HPDE6-E6E7 (cell line): ENCODE measurements around the gene ILDR1.

Source experiments
- DNase-seq: peaks from one replicate; pipeline ENCODE4 v3.0.0; 2011; ENCODE audit warnings: missing footprints; ENCODE audit errors: extremely low spot score

Gene ILDR1

GRCh38 chr3:122019493-122019892 is 2.6 kb downstream of the ILDR1 start:
- DNase-seq, result no peak

- no peak for DNase-seq
Measured at GRCh38 chr3:122014741-122015140, 7.3 kb downstream of the ILDR1 start.

DNA sequence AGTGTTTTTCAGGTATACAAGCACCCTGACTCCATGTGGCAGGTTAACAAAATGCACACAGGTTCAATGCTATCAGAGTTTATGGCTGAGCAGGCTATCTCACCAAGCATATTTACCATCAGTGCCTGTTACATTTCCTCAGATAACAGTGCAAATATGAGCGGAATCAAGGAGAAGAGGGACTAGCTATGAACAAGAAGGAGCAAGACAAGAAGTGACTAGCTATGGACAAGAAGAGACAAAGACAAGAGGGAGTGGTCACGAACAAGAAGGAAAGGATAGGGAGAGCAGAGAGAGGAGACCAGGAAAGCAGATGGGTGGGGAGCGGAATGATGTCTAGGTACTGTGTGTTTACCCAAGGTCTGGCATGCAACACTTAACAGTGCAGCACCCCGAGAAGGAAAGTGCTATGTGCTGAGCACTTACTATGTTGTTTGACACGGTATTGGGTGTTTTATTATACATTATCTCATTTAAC is 8.6 kb downstream of the ILDR1 start:
- no peak for DNase-seq

DNA sequence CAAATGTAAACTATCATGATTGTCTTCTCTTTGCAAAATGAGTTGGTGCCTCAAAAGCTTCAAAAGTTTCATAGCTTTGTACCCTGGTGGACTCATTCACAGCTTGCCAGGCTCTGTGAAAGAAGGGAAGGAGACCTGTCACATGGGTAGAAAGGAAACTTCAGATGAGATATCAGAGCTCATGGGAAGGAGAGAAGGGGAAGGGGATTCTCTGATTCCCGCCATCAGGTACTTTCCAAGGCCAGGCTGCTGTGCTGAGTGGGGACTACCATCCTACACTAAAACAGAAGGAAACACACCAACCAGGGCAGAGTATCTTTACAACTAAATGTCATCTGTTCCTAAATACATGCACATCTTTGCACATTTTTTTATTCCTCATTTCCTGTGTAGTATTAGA is 9.2 kb downstream of the ILDR1 start:
- DNase-seq, result no peak

- no peak for DNase-seq
Measured at GRCh38 chr3:122011396-122011795, 10.7 kb downstream of the ILDR1 start.

DNA sequence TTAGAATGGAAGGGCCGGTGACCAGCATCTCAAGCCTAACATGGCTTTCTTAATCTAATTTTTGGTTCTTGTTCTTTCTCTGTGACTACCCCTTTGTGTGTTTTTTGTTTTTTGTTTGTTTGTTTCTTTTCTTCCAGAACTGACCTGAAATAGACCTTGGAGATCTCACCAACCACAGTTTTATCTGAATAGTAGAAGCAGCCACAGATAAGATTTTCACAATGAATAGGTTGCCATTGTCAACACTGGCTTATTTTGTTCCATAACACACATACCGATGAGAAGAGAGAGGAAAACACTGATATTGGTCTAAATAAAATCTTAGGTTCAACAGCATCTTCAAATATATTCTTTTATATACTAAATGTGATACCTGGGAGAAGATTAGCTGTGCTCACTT is 11.5 kb downstream of the ILDR1 start:
- DNase-seq, result no peak

- DNase-seq, result no peak
Measured at GRCh38 chr3:122008166-122008565, 13.9 kb downstream of the ILDR1 start.

DNA sequence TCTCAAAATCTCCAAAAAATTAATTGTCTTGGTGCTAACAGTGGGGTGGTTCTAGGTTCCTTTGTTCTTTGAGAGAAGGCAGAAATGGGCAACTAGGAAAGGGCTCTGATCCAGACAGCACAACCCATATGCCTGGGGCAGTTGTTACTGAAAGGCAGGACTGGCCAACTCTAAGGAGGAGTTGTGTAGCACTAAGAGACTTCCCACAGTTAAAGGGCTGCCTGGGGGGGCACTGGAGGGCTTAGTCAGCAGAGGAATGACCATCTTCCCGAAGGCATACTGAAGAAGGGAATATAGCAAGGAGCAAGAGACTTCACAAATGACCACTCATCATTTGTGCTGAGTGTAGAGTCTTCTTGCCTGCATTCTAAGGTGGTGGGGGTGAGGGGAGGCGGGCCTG is 15.8 kb downstream of the ILDR1 start:
- no peak for DNase-seq

- DNase-seq, result no peak
Measured at GRCh38 chr3:122004991-122005565, 17.0 kb downstream of the ILDR1 start.

- no peak for DNase-seq
Measured at GRCh38 chr3:122004107-122004506, 17.9 kb downstream of the ILDR1 start.

DNA sequence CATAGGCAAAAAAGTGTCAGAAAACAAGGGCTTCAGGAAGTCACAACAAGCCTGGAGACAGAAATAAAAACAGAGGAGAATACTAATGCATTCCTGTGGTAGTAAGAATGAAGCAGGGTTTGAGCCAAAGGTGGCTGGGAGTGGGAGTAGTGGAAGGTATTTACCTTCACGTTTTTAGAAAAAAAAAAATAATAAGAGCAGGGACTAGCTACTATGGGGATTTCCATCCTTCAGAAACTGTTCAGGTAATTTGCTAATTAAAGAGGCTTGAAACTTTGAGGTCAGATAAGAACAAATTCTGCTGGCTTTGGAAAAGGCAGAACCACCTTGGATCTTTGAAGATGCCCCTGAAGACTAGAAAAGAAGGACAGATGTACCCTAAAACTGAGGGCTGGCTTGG is 18.4 kb downstream of the ILDR1 start:
- DNase-seq, result no peak

DNA sequence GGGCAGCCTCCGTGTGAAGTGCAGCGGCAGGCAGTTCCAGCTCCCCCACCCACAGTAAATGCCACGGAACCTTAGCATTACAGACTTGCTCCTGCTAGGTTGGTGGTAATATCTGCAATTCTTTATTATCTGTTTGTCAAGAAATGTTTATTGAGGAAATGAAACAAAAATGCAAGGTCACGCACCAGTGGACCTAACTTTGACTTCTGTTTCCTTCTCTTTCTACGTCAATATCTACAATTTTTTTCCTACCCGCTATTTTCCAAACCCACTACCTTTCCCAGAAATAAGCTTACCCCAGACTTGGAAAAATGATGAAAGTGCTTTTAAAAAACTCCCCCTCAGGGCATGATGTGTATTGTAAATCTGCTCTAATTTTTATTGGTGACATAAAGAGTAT is 18.9 kb downstream of the ILDR1 start:
- DNase-seq, result no peak

DNA sequence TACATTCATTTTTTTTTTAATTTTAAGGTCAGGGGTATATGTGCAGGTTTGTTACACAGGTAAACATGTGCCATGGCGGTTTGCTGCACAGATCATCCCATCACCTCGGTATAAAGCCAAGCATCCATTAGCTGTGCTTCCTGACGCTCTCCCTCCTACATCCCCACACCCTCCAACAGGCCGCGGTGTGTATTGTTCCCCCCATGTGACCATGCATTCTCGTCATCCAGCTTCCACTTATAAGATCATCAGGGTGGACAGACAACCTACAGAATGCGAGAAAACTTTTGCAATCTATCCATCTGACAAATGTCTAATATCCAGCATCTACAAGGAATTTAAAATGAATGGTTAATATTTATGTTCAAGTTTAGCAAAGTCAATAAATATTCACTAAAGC is 19.4 kb downstream of the ILDR1 start:
- no peak for DNase-seq

- no peak for DNase-seq
Measured at GRCh38 chr3:122001892-122002291, 20.2 kb downstream of the ILDR1 start.

DNA sequence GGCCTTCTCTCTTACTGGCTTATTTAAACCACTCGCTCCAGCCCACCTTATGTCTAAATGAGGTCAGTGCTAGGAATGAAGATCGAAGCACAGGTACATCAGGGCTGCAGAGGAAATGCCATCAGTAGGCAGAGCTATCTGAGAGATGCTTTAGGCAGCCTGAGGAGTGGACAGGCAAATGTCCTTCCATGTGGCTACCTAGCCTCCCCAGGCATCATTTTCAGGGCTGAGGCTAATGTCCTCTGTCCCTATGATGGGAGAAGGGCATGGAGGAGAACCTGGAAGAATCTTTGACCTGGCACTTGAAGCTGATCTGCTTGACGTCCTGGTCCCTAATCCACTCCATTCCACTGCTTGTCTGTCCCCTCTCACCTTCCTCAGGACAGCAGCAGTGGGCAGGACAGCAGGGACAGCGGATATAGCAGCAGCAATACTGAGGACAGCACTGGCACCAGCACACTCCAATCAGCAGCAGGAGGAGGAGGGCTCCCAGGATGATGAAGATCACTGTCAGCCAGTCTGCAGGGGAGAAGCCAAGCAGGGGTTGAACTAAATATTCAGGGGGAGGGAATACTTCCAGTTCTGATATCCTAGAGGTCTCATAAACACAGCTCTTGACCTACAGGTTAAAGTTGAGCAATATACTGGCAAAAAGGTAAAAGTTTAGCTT is 21.0 kb downstream of the ILDR1 start:
- no peak for DNase-seq

DNA sequence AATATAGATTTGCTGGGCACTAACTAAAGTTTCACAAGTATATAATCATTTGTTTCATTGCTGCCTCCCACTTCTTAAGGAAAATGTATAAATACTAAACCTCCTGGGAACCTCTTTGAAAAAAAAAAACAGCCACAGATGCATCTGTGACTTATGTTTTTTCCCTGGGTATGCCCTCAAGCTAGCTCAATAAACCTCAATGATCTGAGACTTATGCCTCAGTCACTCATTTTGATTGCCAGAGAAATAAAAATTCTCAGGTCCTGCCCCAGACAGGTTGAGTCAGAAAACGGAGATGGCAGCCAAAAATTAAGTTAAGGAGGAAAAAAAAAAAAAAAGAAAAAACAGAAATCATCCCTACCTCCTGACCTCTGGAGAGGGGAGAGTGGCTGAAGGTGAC is 22.1 kb downstream of the ILDR1 start:
- no peak for DNase-seq

- no peak for DNase-seq
Measured at GRCh38 chr3:121998611-121999473, 23.2 kb downstream of the ILDR1 start.

- DNase-seq, result no peak
Measured at GRCh38 chr3:121998030-121998580, 23.9 kb downstream of the ILDR1 start.

DNA sequence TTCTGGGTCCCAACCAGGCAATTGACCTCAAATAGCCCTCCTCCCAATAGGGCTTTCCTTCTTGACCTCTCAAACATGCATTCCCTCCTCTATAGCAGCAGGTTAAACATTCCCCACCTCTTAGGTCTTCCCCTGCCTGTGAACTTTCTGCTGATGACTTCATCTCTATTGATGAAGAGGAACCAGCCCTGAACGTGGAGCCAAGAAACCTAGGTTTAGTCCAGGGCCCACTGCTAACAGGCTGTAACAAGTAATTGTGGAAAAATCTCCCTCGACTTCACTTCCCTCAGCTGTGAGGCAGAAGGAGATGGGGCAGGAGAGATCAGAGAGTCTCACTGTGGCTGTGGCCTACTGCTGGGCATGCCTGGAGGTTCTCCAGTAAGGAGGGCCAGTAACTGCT is 24.7 kb downstream of the ILDR1 start:
- no peak for DNase-seq

- no peak for DNase-seq
Measured at GRCh38 chr3:121996441-121996840, 25.6 kb downstream of the ILDR1 start.

DNA sequence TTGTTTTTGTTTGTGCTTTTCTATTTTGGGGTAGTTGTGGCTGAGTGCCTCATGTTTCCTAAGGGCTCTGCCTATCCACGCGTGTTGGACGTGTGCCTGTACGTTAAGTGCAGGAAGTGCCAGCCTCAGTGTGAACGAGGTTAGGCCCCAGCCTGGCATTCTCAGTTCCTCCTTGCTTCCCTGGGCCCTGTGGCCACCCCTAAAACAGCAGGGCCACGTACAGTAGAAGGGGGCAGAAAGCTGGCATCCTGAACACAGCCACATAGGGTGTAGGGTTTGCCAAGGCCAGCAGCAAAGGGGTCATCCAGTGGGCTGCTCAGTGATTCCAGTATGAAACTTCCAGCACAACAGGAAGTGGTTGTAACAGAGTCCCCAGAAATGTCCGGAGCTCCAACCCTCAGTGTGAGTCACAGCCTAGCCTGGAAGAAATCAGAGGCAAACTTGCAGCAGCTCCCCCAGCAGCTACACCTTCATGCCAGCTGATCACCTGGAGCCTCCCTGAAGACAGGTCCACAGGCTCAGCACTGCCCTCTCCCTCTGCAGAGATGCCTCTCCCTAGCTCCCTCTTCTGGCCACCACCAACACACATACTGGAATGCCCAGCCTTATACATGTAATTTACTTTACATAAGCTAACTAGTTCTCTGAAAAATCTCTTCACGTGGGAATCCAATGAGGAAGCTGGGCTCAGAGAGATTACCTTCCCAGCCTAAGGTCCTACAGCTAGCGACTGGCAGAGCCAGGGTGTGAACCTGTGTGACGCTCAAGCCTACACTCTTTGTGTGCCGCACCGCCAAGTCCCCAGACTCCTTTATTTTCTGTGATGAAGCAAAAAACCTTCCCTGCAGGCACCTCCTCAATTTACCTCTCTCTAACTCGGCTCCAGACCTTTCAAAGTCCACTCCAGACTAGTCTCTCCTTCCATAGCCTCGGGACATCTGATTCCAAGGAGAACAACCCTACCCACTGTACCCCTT is 26.6 kb downstream of the ILDR1 start:
- peak; percentile 81 for DNase-seq
